Measurements from ENCODE around the gene ARHGAP31. TPM values are rescaled to one million over a fixed set of nuclear protein-coding genes. Genes with fewer than 3 reads are reported as not detected.

The ARHGAP31 gene
- total RNA-seq, 1 donor from 2014 or later: 0.84 TPM

DNA sequence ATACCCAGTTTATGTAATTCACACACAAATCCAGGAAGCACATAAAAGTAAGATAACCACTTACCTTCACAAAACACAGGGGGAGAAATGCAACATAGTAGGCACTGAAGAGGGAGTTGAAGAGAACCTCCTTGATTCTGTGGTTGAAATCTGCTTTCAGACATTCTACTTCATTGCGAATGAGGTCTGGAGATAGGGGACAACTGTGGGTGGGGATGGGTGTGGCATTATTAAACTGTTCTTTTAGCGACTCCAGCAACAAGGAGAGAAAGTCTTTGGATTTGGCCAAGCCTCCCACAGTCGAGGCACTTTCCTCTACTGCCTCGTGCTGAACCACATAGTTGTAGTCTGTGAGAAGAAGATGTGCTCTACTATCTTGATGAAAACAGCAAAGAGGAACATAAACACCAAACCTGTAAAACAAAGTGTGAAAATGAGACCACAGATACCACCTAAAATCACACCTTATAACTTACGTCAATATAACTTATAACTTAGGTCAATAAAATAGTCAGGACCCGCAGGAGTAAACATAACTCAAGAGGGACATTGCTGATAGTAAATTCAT is 143.6 kb downstream of the ARHGAP31 start:
- Mint-ChIP-seq H3K9me3 (ENCODE audit: low read depth) (peaks cover 3% of the 10 kb centered on the region), H3K4me1 (ENCODE audit: low read depth) (no peaks in the 10 kb centered on the region), H3K36me3 (ENCODE audit: insufficient read depth) (peaks cover 57% of the 10 kb centered on the region), H3K27me3 (no peaks in the 10 kb centered on the region), H3K4me3 (ENCODE audit: low read depth) (no peak overlapping the region), H3K27ac (no peak overlapping the region)
- TF ChIP-seq, protein P1, sequence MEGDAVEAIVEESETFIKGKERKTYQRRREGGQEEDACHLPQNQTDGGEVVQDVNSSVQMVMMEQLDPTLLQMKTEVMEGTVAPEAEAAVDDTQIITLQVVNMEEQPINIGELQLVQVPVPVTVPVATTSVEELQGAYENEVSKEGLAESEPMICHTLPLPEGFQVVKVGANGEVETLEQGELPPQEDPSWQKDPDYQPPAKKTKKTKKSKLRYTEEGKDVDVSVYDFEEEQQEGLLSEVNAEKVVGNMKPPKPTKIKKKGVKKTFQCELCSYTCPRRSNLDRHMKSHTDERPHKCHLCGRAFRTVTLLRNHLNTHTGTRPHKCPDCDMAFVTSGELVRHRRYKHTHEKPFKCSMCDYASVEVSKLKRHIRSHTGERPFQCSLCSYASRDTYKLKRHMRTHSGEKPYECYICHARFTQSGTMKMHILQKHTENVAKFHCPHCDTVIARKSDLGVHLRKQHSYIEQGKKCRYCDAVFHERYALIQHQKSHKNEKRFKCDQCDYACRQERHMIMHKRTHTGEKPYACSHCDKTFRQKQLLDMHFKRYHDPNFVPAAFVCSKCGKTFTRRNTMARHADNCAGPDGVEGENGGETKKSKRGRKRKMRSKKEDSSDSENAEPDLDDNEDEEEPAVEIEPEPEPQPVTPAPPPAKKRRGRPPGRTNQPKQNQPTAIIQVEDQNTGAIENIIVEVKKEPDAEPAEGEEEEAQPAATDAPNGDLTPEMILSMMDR (IDR thresholded peaks at IDR 0.05; ENCODE audit: unreplicated experiment): no peak
- DNase-seq (ENCODE audit: low spot score, unreplicated experiment): no peak

DNA sequence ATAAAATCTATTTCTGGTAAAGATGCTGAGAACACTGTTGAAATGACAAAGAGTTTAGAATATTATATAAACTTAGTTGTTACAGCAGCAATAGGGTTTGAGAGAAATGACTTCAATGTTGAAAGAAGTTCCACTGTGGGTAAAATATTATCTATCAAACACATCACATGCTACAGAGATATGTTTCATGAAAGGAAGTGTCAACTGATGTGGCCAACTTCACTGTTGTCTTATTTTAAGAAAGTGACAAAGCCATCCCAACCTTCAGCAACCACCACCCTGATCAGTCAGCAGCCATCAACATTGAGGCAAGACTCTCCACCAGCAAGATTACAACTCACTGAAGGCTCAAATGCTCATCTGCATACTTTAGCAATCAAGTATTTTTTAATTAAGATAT is 149.0 kb downstream of the ARHGAP31 start:
- Mint-ChIP-seq H3K36me3 (ENCODE audit: insufficient read depth) (peaks cover 38% of the 10 kb centered on the region), H3K27me3 (no peaks in the 10 kb centered on the region), H3K9me3 (ENCODE audit: low read depth) (peaks cover 3% of the 10 kb centered on the region), H3K4me3 (ENCODE audit: low read depth) (no peak overlapping the region), H3K4me1 (ENCODE audit: low read depth) (no peaks in the 10 kb centered on the region), H3K27ac (no peak overlapping the region)
- no peak for DNase-seq (ENCODE audit: low spot score, unreplicated experiment)
- TF ChIP-seq, protein P1 (IDR thresholded peaks at IDR 0.05; ENCODE audit: unreplicated experiment): no peak

DNA sequence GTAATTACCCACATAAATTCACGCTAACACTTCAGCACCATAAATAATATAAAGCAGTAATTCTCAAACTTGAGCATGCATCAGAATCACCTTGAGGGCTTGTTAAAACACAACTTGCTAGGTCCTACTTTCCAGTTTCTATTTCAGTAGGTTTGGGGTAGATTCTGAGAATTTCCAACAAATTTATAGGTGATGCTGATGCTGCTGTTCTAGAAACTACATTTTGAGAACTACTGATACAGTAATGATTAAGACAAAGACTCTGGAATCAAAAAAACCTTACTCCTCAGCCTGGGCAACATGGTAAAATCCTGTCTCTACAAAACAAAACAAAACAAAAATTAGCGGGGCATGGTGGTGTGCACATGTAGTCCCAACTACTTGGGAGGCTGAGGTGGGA is 150.4 kb downstream of the ARHGAP31 start:
- H3K36me3 Mint-ChIP-seq (ENCODE audit: insufficient read depth): peaks cover 35% of the 10 kb centered on the region
- peaks cover 3% of the 10 kb centered on the region for H3K9me3 Mint-ChIP-seq (ENCODE audit: low read depth)
- no peak for DNase-seq (ENCODE audit: low spot score, unreplicated experiment)
- TF ChIP-seq, protein P1 (IDR thresholded peaks at IDR 0.05; ENCODE audit: unreplicated experiment): no peak
- H3K27me3 Mint-ChIP-seq: no peaks in the 10 kb centered on the region
- H3K27ac Mint-ChIP-seq: no peak overlapping the region
- no peaks in the 10 kb centered on the region for H3K4me1 Mint-ChIP-seq (ENCODE audit: low read depth)
- no peak overlapping the region for H3K4me3 Mint-ChIP-seq (ENCODE audit: low read depth)

- Mint-ChIP-seq H3K4me3 (ENCODE audit: low read depth) (no peak overlapping the region), H3K27ac (peak overlapping the region; percentile 61), H3K27me3 (no peaks in the 10 kb centered on the region), H3K4me1 (ENCODE audit: low read depth) (no peaks in the 10 kb centered on the region), H3K36me3 (ENCODE audit: insufficient read depth) (peaks cover 21% of the 10 kb centered on the region), H3K9me3 (ENCODE audit: low read depth) (no peaks in the 10 kb centered on the region)
- TF ChIP-seq, protein P1 (IDR thresholded peaks at IDR 0.05; ENCODE audit: unreplicated experiment): no peak
- no peak for DNase-seq (ENCODE audit: low spot score, unreplicated experiment)
These were observed 159.6 kb downstream of the ARHGAP31 start for GRCh38 chr3:119453822-119454221.

- peaks cover 14% of the 10 kb centered on the region for H3K36me3 Mint-ChIP-seq (ENCODE audit: insufficient read depth)
- TF ChIP-seq, protein P1 (IDR thresholded peaks at IDR 0.05; ENCODE audit: unreplicated experiment): no peak
These were observed 162.3 kb downstream of the ARHGAP31 start for GRCh38 chr3:119456469-119456868.

More at GRCh38 chr3:119456469-119456868, 162.3 kb downstream of the ARHGAP31 start:
- Mint-ChIP-seq H3K4me1 (ENCODE audit: low read depth) (no peaks in the 10 kb centered on the region), H3K27me3 (no peaks in the 10 kb centered on the region), H3K4me3 (ENCODE audit: low read depth) (no peak overlapping the region), H3K27ac (no peak overlapping the region), H3K9me3 (ENCODE audit: low read depth) (no peaks in the 10 kb centered on the region)
- no peak for DNase-seq (ENCODE audit: low spot score, unreplicated experiment)

Measured in progenitor cell of endocrine pancreas (in vitro differentiated cells).